ENCODE data around the gene MIXL1. TPM values are rescaled to one million over a fixed set of nuclear protein-coding genes. Genes with fewer than 3 reads are reported as not detected.
"Not testable (repeated sequence)": the region's sequence is repeated elsewhere in the genome, so short reads cannot be mapped to it uniquely, and the experiment has no call there.

Gene MIXL1
- total and polyA plus RNA-seq, 2 experiments from 2014 or later, result not detected

DNA sequence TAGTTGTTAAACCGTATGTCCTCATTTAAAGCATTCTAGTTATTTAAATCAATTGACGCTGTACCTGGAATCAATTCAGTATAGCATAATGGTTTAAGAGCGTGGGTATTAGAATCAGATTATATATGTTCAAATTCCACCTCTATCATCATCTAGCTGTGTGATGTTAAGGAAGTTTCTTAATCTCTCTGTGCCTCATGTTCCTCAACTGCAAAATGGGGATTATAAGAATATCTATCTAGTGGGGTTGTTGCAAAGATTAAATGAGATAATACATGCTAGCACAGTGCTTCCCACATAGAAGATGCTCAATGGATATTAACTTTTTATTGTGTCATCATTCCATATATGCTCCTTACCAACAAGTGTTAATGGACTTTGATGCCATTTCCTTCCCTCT lies 16.0 kb downstream of the MIXL1 start:
- in situ Hi-C loops (cut with MboI), result no loop called here
- WGBS, 2 experiments (ENCODE audit: low coverage in 1 of 2, low lambda C conversion rate in 2 of 2, missing lambda C conversion rate in 2 of 2), result 97 to 98% methylated on average over 3 of the region's 3 CpGs
- TF ChIP-seq EZH2phosphoT487 (IDR thresholded peaks at IDR 0.05; ENCODE audit: insufficient read depth, low read depth), result no peak
- TF ChIP-seq EZH2 (IDR thresholded peaks at IDR 0.05; ENCODE audit: insufficient read depth, poor library complexity, severe bottlenecking), result no peak

DNA sequence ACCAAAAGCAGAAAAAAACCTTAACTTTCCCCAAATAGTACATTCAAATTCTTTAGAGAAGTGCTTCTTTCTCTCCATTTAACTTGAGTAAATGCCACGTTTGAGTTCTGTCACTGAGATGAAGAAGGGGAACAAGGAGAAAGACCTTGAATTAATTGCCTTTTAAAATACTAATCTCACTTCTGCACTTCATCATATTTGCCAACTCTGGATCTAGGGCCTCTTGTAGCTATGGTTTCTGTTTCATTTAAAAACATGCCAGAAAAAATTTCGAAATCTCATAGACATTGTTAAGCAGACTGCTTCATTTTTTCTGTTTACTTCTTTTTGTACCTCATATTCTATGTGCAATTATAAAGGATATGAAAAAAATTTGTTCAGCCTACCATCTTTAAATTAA lies 24.6 kb downstream of the MIXL1 start:
- Histone ChIP-seq H4K20me1 (ENCODE audit: insufficient read depth) (no peaks in the 10 kb centered on the region), H3K27ac (no peak overlapping the region), H3K9me3 (ENCODE audit: low read depth) (no peaks in the 10 kb centered on the region), H3K4me2 (ENCODE audit: unreplicated experiment) (no peak overlapping the region), H3K27me3 (replicated peaks; ENCODE audit: insufficient read depth) (no peaks in the 10 kb centered on the region), H3K79me2 (ENCODE audit: insufficient read depth) (no peaks in the 10 kb centered on the region), H3K9me2 (ENCODE audit: insufficient read depth) (no peaks in the 10 kb centered on the region), H3K36me3 (ENCODE audit: low read depth) (no peaks in the 10 kb centered on the region), H3K9ac (no peak overlapping the region), H3K4me1 (ENCODE audit: insufficient read depth) (no peaks in the 10 kb centered on the region), H3F3A (ENCODE audit: insufficient read depth) (no peaks in the 10 kb centered on the region), H3K4me3 (no peak overlapping the region), H2AFZ (no peak overlapping the region)
- DNase-seq, result peak; percentile 56
- TF ChIP-seq EZH2 (IDR thresholded peaks at IDR 0.05; ENCODE audit: insufficient read depth, poor library complexity, severe bottlenecking) (no peak), EZH2phosphoT487 (IDR thresholded peaks at IDR 0.05; ENCODE audit: insufficient read depth, low read depth) (no peak)
- WGBS, 2 experiments (ENCODE audit: low coverage in 1 of 2, low lambda C conversion rate in 2 of 2, missing lambda C conversion rate in 2 of 2), result 54 to 62% methylated on average over 2 of the region's 2 CpGs
- in situ Hi-C loops (cut with MboI), result no loop called here

More for the DNA sequence above, 16.0 kb downstream of the MIXL1 start:
- Histone ChIP-seq H2AFZ (no peak overlapping the region), H3K9me2 (ENCODE audit: insufficient read depth) (no peaks in the 10 kb centered on the region), H3F3A (ENCODE audit: insufficient read depth) (no peaks in the 10 kb centered on the region), H3K27ac (no peak overlapping the region), H3K79me2 (ENCODE audit: insufficient read depth) (no peaks in the 10 kb centered on the region), H3K4me2 (ENCODE audit: unreplicated experiment) (no peak overlapping the region), H3K27me3 (replicated peaks; ENCODE audit: insufficient read depth) (no peaks in the 10 kb centered on the region), H3K9me3 (ENCODE audit: low read depth) (no peaks in the 10 kb centered on the region), H4K20me1 (ENCODE audit: insufficient read depth) (no peaks in the 10 kb centered on the region), H3K9ac (no peak overlapping the region), H3K4me1 (ENCODE audit: insufficient read depth) (no peaks in the 10 kb centered on the region), H3K36me3 (ENCODE audit: low read depth) (no peaks in the 10 kb centered on the region), H3K4me3 (no peak overlapping the region)
- DNase-seq, result no peak

GRCh38 chr1:226248796-226249195 lies 25.3 kb downstream of the MIXL1 start:
- Histone ChIP-seq H3K4me1 (ENCODE audit: insufficient read depth) (no peaks in the 10 kb centered on the region), H3K27me3 (replicated peaks; ENCODE audit: insufficient read depth) (no peaks in the 10 kb centered on the region), H4K20me1 (ENCODE audit: insufficient read depth) (no peaks in the 10 kb centered on the region), H3K9me2 (ENCODE audit: insufficient read depth) (no peaks in the 10 kb centered on the region), H3K4me2 (ENCODE audit: unreplicated experiment) (no peak overlapping the region), H2AFZ (no peak overlapping the region), H3K27ac (no peak overlapping the region), H3K36me3 (ENCODE audit: low read depth) (no peaks in the 10 kb centered on the region), H3F3A (ENCODE audit: insufficient read depth) (no peaks in the 10 kb centered on the region), H3K79me2 (ENCODE audit: insufficient read depth) (no peaks in the 10 kb centered on the region), H3K9me3 (ENCODE audit: low read depth) (no peaks in the 10 kb centered on the region), H3K9ac (no peak overlapping the region), H3K4me3 (no peak overlapping the region)
- 77 to 80% methylated on average over 3 of the region's 3 CpGs for WGBS, 2 experiments (ENCODE audit: low coverage in 1 of 2, low lambda C conversion rate in 2 of 2, missing lambda C conversion rate in 2 of 2)
- TF ChIP-seq EZH2 (IDR thresholded peaks at IDR 0.05; ENCODE audit: insufficient read depth, poor library complexity, severe bottlenecking), result no peak
- TF ChIP-seq EZH2phosphoT487 (IDR thresholded peaks at IDR 0.05; ENCODE audit: insufficient read depth, low read depth), result no peak
- DNase-seq, result no peak
- in situ Hi-C loops (cut with MboI), result no loop called here

- H3K9ac ChIP-seq, result no peak overlapping the region
- TF ChIP-seq EZH2 (IDR thresholded peaks at IDR 0.05; ENCODE audit: insufficient read depth, poor library complexity, severe bottlenecking) (no peak), EZH2phosphoT487 (IDR thresholded peaks at IDR 0.05; ENCODE audit: insufficient read depth, low read depth) (no peak)
- H3K27me3 ChIP-seq (replicated peaks; ENCODE audit: insufficient read depth), result no peaks in the 10 kb centered on the region
- H3K27ac ChIP-seq, result no peak overlapping the region
- H3F3A ChIP-seq (ENCODE audit: insufficient read depth), result no peaks in the 10 kb centered on the region
- no peaks in the 10 kb centered on the region for H3K36me3 ChIP-seq (ENCODE audit: low read depth)
- 95 to 100% methylated on average over 1 of the region's 1 CpG for WGBS, 2 experiments (ENCODE audit: low coverage in 1 of 2, low lambda C conversion rate in 2 of 2, missing lambda C conversion rate in 2 of 2)
- no peaks in the 10 kb centered on the region for H4K20me1 ChIP-seq (ENCODE audit: insufficient read depth)
- H2AFZ ChIP-seq, result no peak overlapping the region
- H3K4me3 ChIP-seq, result no peak overlapping the region
- no peak for DNase-seq
- H3K9me3 ChIP-seq (ENCODE audit: low read depth), result no peaks in the 10 kb centered on the region
- no peaks in the 10 kb centered on the region for H3K79me2 ChIP-seq (ENCODE audit: insufficient read depth)
- H3K9me2 ChIP-seq (ENCODE audit: insufficient read depth), result no peaks in the 10 kb centered on the region
- no peaks in the 10 kb centered on the region for H3K4me1 ChIP-seq (ENCODE audit: insufficient read depth)
- in situ Hi-C loops (cut with MboI), result no loop called here
- H3K4me2 ChIP-seq (ENCODE audit: unreplicated experiment), result no peak overlapping the region
Observed at GRCh38 chr1:226250511-226250910, 27.0 kb downstream of the MIXL1 start.

GRCh38 chr1:226252841-226253240 lies 29.4 kb downstream of the MIXL1 start:
- H3K79me2 ChIP-seq (ENCODE audit: insufficient read depth); H3K4me2 ChIP-seq (ENCODE audit: unreplicated experiment); H3K36me3 ChIP-seq (ENCODE audit: low read depth); H3K27ac ChIP-seq; H4K20me1 ChIP-seq (ENCODE audit: insufficient read depth); in situ Hi-C loops (cut with MboI); H3K9ac ChIP-seq; H3K4me1 ChIP-seq (ENCODE audit: insufficient read depth); H3F3A ChIP-seq (ENCODE audit: insufficient read depth); H3K9me2 ChIP-seq (ENCODE audit: insufficient read depth); H3K9me3 ChIP-seq (ENCODE audit: low read depth); DNase-seq; H3K27me3 ChIP-seq (replicated peaks; ENCODE audit: insufficient read depth); H2AFZ ChIP-seq; H3K4me3 ChIP-seq: not testable (repeated sequence)
- 97 to 99% methylated on average over 7 of the region's 7 CpGs for WGBS, 2 experiments (ENCODE audit: low coverage in 1 of 2, low lambda C conversion rate in 2 of 2, missing lambda C conversion rate in 2 of 2)
